OCI-LY7 (cell line): ENCODE data around the gene CELF1.

Source experiments
- EZH2phosphoT487 ChIP-seq: fragments of 200-600 bp; sonication (generic); IDR thresholded peaks from 2 replicates; pipeline ENCODE4 v1.6.1; 2018; ENCODE audit warnings: low read depth, borderline replicate concordance, mild to moderate bottlenecking, mixed run types, antibody characterized with exemption, low read length, moderate library complexity, mixed read lengths
- TF ChIP-seq, protein P1 (sequence below): fragments of 200-600 bp; sonication (generic); conservative IDR thresholded peaks from 2 replicates; pipeline ENCODE4 v1.5.1; 2014; ENCODE audit warnings: mild to moderate bottlenecking, antibody characterized with exemption, low read length, moderate library complexity, mixed read lengths

DNA sequence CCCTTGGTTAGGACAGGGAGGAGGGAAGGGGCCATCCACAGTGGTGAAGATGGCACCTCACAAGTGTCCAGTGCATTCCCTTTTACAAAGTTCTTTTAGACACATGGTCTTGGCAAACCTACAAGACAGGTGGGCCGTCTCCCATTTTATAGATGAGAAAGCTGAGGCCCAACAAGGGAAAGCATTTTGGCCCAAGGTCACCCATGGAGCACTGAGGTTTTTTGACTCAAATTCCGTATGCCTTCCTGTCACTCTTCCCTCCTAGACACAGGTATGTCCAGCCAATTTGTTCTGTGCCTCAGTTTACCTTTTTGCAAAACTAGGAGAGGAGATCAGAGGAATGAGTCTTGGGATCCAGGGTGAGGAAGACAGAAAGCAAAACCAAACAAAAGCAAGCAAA lies 40.0 kb upstream of the CELF1 start:
- TF ChIP-seq, protein P1, sequence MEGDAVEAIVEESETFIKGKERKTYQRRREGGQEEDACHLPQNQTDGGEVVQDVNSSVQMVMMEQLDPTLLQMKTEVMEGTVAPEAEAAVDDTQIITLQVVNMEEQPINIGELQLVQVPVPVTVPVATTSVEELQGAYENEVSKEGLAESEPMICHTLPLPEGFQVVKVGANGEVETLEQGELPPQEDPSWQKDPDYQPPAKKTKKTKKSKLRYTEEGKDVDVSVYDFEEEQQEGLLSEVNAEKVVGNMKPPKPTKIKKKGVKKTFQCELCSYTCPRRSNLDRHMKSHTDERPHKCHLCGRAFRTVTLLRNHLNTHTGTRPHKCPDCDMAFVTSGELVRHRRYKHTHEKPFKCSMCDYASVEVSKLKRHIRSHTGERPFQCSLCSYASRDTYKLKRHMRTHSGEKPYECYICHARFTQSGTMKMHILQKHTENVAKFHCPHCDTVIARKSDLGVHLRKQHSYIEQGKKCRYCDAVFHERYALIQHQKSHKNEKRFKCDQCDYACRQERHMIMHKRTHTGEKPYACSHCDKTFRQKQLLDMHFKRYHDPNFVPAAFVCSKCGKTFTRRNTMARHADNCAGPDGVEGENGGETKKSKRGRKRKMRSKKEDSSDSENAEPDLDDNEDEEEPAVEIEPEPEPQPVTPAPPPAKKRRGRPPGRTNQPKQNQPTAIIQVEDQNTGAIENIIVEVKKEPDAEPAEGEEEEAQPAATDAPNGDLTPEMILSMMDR = no peak
- no peak for TF ChIP-seq EZH2phosphoT487
